ENCODE measurements around the gene SPRED3. TPM values are rescaled to one million over a fixed set of nuclear protein-coding genes. Genes with fewer than 3 reads are reported as not detected.

Gene SPRED3
- polyA plus RNA-seq, 4 donors, result 0.85 to 2.7 (median 1.8) TPM

GRCh38 chr19:38385057-38385803, 3.3 kb upstream of the SPRED3 start:
- DNase-seq, result no peak
- Histone ChIP-seq H3K4me1 (ENCODE audit: control insufficient read depth in 3 of 3, insufficient read depth in 2 of 3, low read depth in 1 of 3, low read length in 2 of 3) (peaks cover 2 to 31% (median 12%) of the 10 kb centered on the region in 3 donors), H3K36me3 (ENCODE audit: control insufficient read depth in 3 of 3, insufficient read depth in 2 of 3, low read depth in 1 of 3, low read length in 3 of 3) (peaks cover 12 to 57% (median 21%) of the 10 kb centered on the region in 3 donors), H3K4me3 (ENCODE audit: low read depth in 1 of 3, low read length in 3 of 3) (peak overlapping the region in 1 of 3 donors; percentile 64), H3K27me3 (ENCODE audit: control insufficient read depth in 3 of 3, insufficient read depth in 3 of 3, low read length in 3 of 3) (peaks cover 0 to 46% (median 0%) of the 10 kb centered on the region in 3 donors), H3K27ac (ENCODE audit: low read depth in 1 of 3, low read length in 2 of 3) (no peak overlapping the region), H3K9me3 (ENCODE audit: control insufficient read depth in 2 of 2, insufficient read depth in 1 of 2, low read depth in 1 of 2, low read length in 1 of 2) (no peaks in the 10 kb centered on the region)
- 78 to 87% (median 87%) methylated on average over 35 to 40 of the region's 40 CpGs for WGBS, 3 donors
- FAIRE-seq, result no peak

- Histone ChIP-seq H3K4me3 (ENCODE audit: low read depth in 1 of 3, low read length in 3 of 3) (peak overlapping the region in 2 of 3 donors; percentile 42 to 64), H3K36me3 (ENCODE audit: control insufficient read depth in 3 of 3, insufficient read depth in 2 of 3, low read depth in 1 of 3, low read length in 3 of 3) (peaks cover 11 to 51% (median 17%) of the 10 kb centered on the region in 3 donors), H3K27me3 (ENCODE audit: control insufficient read depth in 3 of 3, insufficient read depth in 3 of 3, low read length in 3 of 3) (peaks cover 0 to 48% (median 0%) of the 10 kb centered on the region in 3 donors), H3K27ac (ENCODE audit: low read depth in 1 of 3, low read length in 2 of 3) (peak overlapping the region in 1 of 3 donors; percentile 19), H3K9me3 (ENCODE audit: control insufficient read depth in 2 of 2, insufficient read depth in 1 of 2, low read depth in 1 of 2, low read length in 1 of 2) (no peaks in the 10 kb centered on the region), H3K4me1 (ENCODE audit: control insufficient read depth in 3 of 3, insufficient read depth in 2 of 3, low read depth in 1 of 3, low read length in 2 of 3) (peaks cover 2 to 31% (median 12%) of the 10 kb centered on the region in 3 donors)
- whole genome bisulfite sequencing, 3 donors, result 56 to 81% (median 58%) methylated on average over 38 to 40 of the region's 40 CpGs
- DNase-seq (peak in 1 of 2 donors; percentile 28), FAIRE-seq (no peak)
These were observed 2.7 kb upstream of the SPRED3 start for GRCh38 chr19:38385804-38386257.

GRCh38 chr19:38386300-38386970, 2.1 kb upstream of the SPRED3 start:
- Histone ChIP-seq H3K27ac (ENCODE audit: low read depth in 1 of 3, low read length in 2 of 3) (peak overlapping the region in 2 of 3 donors; percentile 88 to 89), H3K36me3 (ENCODE audit: control insufficient read depth in 3 of 3, insufficient read depth in 2 of 3, low read depth in 1 of 3, low read length in 3 of 3) (peaks cover 9 to 45% (median 12%) of the 10 kb centered on the region in 3 donors), H3K27me3 (ENCODE audit: control insufficient read depth in 3 of 3, insufficient read depth in 3 of 3, low read length in 3 of 3) (peaks cover 0 to 48% (median 0%) of the 10 kb centered on the region in 3 donors), H3K4me1 (ENCODE audit: control insufficient read depth in 3 of 3, insufficient read depth in 2 of 3, low read depth in 1 of 3, low read length in 2 of 3) (peaks cover 2 to 31% (median 12%) of the 10 kb centered on the region in 3 donors), H3K9me3 (ENCODE audit: control insufficient read depth in 2 of 2, insufficient read depth in 1 of 2, low read depth in 1 of 2, low read length in 1 of 2) (no peaks in the 10 kb centered on the region), H3K4me3 (ENCODE audit: low read depth in 1 of 3, low read length in 3 of 3) (peak overlapping the region in 2 of 3 donors; percentile 42 to 64)
- DNase-seq (peak in 1 of 2 donors; percentile 42), FAIRE-seq (no peak)
- 36 to 46% (median 45%) methylated on average over 53 to 61 of the region's 61 CpGs for WGBS, 3 donors

GRCh38 chr19:38386971-38387549, 1.4 kb upstream of the SPRED3 start:
- Histone ChIP-seq H3K4me3 (ENCODE audit: low read depth in 1 of 3, low read length in 3 of 3) (peak overlapping the region; percentile 31 to 64 (median 42)), H3K9me3 (ENCODE audit: control insufficient read depth in 2 of 2, insufficient read depth in 1 of 2, low read depth in 1 of 2, low read length in 1 of 2) (no peaks in the 10 kb centered on the region), H3K36me3 (ENCODE audit: control insufficient read depth in 3 of 3, insufficient read depth in 2 of 3, low read depth in 1 of 3, low read length in 3 of 3) (peaks cover 6 to 38% (median 9%) of the 10 kb centered on the region in 3 donors), H3K27ac (ENCODE audit: low read depth in 1 of 3, low read length in 2 of 3) (peak overlapping the region; percentile 17 to 89 (median 88)), H3K4me1 (ENCODE audit: control insufficient read depth in 3 of 3, insufficient read depth in 2 of 3, low read depth in 1 of 3, low read length in 2 of 3) (peaks cover 2 to 34% (median 12%) of the 10 kb centered on the region in 3 donors), H3K27me3 (ENCODE audit: control insufficient read depth in 3 of 3, insufficient read depth in 3 of 3, low read length in 3 of 3) (peaks cover 0 to 52% (median 0%) of the 10 kb centered on the region in 3 donors)
- FAIRE-seq, result no peak
- peak in 1 of 2 donors; percentile 92 for DNase-seq
- WGBS, 3 donors, result 4 to 12% (median 10%) methylated on average over 30 to 36 of the region's 36 CpGs

- no peaks in the 10 kb centered on the region for H3K9me3 ChIP-seq (ENCODE audit: control insufficient read depth in 2 of 2, insufficient read depth in 1 of 2, low read depth in 1 of 2, low read length in 1 of 2)
- H3K27me3 ChIP-seq (ENCODE audit: control insufficient read depth in 3 of 3, insufficient read depth in 3 of 3, low read length in 3 of 3), result peaks cover 0 to 54% (median 0%) of the 10 kb centered on the region in 3 donors
- H3K36me3 ChIP-seq (ENCODE audit: control insufficient read depth in 3 of 3, insufficient read depth in 2 of 3, low read depth in 1 of 3, low read length in 3 of 3), result peaks cover 2 to 33% (median 6%) of the 10 kb centered on the region in 3 donors
- H3K4me1 ChIP-seq (ENCODE audit: control insufficient read depth in 3 of 3, insufficient read depth in 2 of 3, low read depth in 1 of 3, low read length in 2 of 3), result peaks cover 2 to 40% (median 12%) of the 10 kb centered on the region in 3 donors
- FAIRE-seq (no peak), DNase-seq (peak; percentile 93 to 94)
- peak within 1 kb of the TSS; percentile 73 to 89 (median 88) for H3K27ac ChIP-seq (ENCODE audit: low read depth in 1 of 3, low read length in 2 of 3)
- WGBS, 3 donors, result 1 to 2% (median 1%) methylated on average over 46 to 51 of the region's 51 CpGs
- H3K4me3 ChIP-seq (ENCODE audit: low read depth in 1 of 3, low read length in 3 of 3), result peak within 1 kb of the TSS; percentile 31 to 64 (median 42)
These were observed 748 bp upstream of the SPRED3 start, which contains the start of gene GGN for GRCh38 chr19:38387550-38388348. Gene GGN, minus strand, starts transcription at chr19:38388034. Its CDS starts 773 bp downstream, at chr19:38387261.

GRCh38 chr19:38389101-38389925, 816 bp downstream of the SPRED3 start:
- FAIRE-seq, result no peak

More at GRCh38 chr19:38389101-38389925, 816 bp downstream of the SPRED3 start:
- Histone ChIP-seq H3K4me1 (ENCODE audit: control insufficient read depth in 3 of 3, insufficient read depth in 2 of 3, low read depth in 1 of 3, low read length in 2 of 3) (peaks cover 2 to 53% (median 12%) of the 10 kb centered on the region in 3 donors), H3K36me3 (ENCODE audit: control insufficient read depth in 3 of 3, insufficient read depth in 2 of 3, low read depth in 1 of 3, low read length in 3 of 3) (peaks cover 0 to 17% (median 0%) of the 10 kb centered on the region in 3 donors), H3K4me3 (ENCODE audit: low read depth in 1 of 3, low read length in 3 of 3) (peak overlapping the region in 2 of 3 donors; percentile 42 to 64), H3K27me3 (ENCODE audit: control insufficient read depth in 3 of 3, insufficient read depth in 3 of 3, low read length in 3 of 3) (peaks cover 0 to 54% (median 2%) of the 10 kb centered on the region in 3 donors), H3K27ac (ENCODE audit: low read depth in 1 of 3, low read length in 2 of 3) (peak overlapping the region; percentile 15 to 88 (median 39)), H3K9me3 (ENCODE audit: control insufficient read depth in 2 of 2, insufficient read depth in 1 of 2, low read depth in 1 of 2, low read length in 1 of 2) (no peaks in the 10 kb centered on the region)
- 7 to 8% (median 7%) methylated on average over 25 to 28 of the region's 28 CpGs for WGBS, 3 donors
- DNase-seq, result peak in 1 of 2 donors; percentile 20
